NCI-H2107 treated with DMSO at 0.1 percent for 48 hours (cell line): ENCODE data around the gene TNFAIP8.

Source experiments
- DNase-seq: peaks from one replicate; lab custom pipeline; 2025; ENCODE audit not compliant: unreplicated experiment; lab: John Stamatoyannopoulos, UW

Gene TNFAIP8

DNA sequence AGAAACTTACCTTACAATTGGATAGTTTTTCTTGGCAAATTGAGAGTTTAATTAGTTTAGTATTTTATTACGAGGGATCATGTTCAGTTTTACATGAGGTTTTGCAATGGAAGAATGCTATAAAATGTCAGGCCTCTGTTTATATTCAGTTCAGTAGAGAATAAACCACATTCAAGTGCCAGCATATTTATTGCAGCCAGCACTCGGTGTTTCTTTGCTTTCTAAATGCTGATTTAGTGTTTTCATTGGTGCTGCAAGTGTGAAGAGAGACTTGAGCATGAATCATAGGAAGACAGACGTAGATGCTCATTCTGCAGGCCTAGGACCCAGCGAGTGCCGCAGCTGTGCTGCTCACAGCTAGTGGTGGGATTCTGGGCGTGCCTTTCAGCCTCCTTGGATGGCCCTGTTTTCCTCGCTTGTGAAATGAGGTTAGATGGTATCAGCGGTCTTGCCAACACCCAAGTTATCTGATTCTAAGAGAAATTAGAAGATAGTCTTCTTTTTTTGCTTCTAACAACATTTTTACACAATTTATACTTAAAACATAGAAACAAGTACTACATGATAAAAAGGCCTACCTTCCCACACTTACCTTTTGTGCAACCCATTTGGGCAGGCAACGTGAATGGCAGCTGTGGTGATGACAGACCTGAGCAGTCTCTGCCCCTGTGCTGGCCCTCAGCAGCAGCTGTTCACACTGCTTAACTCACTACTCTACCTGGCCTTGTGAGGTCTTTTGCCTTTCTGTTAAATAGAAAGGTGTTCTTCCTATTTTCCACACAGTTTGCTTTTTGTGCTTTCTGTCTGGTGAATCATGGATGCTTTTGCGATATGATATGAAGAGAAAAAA, 26.8 kb upstream of the TNFAIP8 start:
- DNase-seq = no peak

GRCh38 chr5:119329666-119330065, 26.2 kb upstream of the TNFAIP8 start:
- DNase-seq = no peak

- DNase-seq = no peak
These were observed 25.2 kb upstream of the TNFAIP8 start for GRCh38 chr5:119330367-119331183.

DNA sequence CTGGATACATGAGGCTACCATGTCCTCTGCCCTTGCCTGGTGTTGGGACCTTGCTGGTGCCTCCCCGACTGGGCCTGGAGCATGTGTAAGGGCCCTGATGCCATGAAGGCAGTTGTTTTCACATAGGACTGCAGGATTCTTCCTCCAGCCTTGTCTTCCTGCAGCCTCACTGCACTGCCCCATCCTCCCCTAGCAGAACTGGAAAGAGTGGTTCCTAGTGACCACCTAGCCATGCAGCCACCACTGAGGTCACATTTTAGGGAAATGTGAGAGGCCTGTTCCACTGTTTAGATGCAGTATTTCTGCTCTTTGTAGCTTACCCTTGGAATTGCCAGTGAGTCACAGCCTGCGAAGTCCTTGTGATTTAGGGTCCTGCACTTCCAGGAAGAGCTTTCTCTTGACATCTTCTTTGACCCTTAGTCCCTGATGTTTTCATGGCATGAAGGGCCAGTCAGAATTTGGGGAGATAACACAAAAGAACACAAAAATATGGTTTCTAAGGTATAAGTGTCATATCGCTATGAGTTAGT, 24.2 kb upstream of the TNFAIP8 start:
- DNase-seq = no peak

GRCh38 chr5:119332208-119332607, 23.6 kb upstream of the TNFAIP8 start:
- no peak for DNase-seq

GRCh38 chr5:119332978-119333401, 22.8 kb upstream of the TNFAIP8 start:
- no peak for DNase-seq

DNA sequence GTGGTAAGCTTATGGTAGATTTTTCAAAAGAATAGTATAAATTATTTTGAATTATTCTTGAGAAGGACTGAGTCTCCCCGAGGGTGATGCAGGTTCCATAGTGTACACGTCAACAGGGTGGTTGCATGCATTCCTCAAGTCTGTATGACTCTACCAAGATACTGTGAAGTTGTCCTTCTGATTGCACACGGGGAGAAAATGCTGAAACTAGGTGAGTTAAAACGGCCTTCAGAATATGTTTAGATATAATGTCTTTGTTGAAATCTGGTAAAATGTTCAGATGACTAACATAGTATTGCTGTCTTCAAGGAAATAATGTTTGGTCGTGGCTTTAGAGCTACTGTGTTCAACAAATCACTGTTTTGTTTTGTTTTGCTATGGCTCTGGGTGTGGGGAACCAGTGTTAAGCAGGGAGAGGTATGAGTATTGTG, 22.4 kb upstream of the TNFAIP8 start:
- no peak for DNase-seq

- no peak for DNase-seq
These were observed 20.6 kb upstream of the TNFAIP8 start for GRCh38 chr5:119335261-119335677.

DNA sequence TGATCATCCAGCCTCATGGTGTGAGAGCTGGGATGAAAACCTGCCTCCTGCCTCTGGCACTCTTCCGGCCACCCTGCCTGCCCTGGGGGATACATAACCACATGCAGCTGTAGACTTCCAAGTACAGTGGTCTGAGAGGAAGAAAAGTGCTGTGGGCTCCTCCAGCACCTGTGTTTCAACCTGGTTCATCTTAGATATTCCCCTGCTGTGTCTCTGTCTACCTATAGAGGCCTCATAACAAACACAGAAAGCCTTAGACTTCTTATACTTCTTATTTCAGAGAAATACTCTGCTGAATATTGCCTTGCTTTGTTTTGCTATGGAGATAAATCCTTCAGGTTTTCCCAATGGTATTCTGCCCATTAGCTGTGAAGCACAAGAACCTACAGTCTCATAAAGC, 19.6 kb upstream of the TNFAIP8 start:
- no peak for DNase-seq

GRCh38 chr5:119336845-119337580, 18.8 kb upstream of the TNFAIP8 start:
- no peak for DNase-seq

DNA sequence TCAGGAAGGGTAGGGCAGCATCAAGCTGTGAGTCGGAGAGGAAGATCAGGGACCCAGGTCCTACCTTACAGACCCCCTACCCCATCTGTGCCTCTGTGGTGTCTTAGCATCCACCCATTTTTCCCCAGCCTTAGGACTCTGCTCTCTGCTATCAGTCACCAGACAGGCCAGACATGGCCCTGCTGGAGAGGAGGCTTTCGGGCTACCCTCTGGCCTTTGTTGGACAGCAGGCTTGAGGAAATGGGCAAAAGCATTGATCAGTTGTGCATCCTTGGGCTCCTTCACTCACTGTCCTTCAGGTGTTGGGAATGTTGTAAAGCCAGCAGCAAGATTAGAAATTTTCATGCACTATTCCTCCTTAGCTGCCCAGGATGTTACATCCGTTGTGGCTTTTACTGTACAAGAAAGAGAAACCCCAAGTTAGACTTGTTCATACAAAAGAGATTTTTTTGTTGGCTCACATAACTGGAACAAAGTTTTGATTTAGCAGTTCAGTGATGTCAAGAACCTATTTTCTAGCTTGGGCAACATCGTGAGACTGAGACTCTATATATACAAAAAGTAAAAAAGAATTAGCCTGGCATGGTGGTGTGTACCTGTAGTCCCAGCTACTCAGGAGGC, 17.4 kb upstream of the TNFAIP8 start:
- no peak for DNase-seq

DNA sequence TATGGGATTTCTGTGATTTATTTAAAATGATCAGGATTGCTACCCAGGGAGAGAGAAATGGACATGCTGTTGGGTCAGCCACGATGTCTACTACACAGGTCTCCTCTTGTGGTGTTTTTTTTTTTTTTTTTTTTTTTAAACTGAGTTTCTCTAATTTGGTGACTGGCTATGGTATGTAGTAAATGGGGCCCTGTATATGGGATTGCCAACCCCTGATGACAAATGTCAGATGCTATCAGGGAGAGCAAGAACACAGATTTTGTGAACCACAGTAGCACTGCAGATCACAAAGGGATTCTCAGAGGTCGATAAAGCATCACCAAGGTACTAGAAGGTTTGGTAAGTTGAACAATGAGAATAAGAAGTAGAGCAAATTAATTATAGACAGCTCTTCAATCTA, 16.5 kb upstream of the TNFAIP8 start:
- DNase-seq = no peak

GRCh38 chr5:119339965-119340364, 15.9 kb upstream of the TNFAIP8 start:
- DNase-seq = no peak

GRCh38 chr5:119340597-119341218, 15.1 kb upstream of the TNFAIP8 start:
- DNase-seq = no peak

- no peak for DNase-seq
These were observed 14.1 kb upstream of the TNFAIP8 start for GRCh38 chr5:119341452-119342349.

GRCh38 chr5:119342406-119342805, 13.4 kb upstream of the TNFAIP8 start:
- no peak for DNase-seq

DNA sequence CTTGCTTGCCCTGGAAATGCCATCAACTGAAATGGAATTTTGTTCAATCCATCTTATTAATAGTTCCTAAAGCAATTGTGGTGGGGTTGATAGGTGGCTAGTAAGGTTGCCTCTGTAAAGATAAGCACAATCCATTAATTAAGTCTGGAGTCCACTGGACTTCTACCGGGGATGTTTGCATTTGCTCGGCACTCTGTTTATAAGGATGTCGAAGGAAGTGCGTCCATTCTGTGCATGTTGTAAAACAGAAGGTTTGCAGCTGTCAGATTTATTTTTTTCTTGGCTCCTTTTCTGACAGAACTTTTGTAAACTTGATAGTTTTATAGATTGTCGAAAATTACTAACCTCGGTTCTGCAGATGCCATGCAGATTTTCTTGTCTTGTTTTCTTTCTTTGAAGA, 12.8 kb upstream of the TNFAIP8 start:
- no peak for DNase-seq

GRCh38 chr5:119343766-119344165, 12.1 kb upstream of the TNFAIP8 start:
- DNase-seq = no peak

DNA sequence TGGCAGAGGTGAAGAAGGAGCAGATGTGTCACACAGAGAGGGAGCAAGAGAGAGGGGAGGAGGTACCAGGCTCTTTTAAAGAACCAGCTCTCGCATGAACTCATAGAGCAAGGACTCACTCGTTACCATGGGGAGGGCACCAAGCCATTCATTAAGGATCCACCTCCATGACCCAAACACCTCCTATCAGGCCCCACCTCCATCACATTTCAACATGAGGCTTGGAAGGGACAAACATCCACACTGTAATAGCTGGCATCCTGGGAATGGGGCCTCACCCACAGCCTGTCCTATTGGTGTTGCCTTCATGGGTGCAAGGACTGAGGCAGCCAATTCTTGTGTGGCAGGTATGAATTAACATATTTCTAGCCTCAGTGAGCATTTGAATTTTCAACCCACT, 11.6 kb upstream of the TNFAIP8 start:
- no peak for DNase-seq
